Peyer's patch (tissue), 4 donors: ENCODE data around the gene TRIM2.

Experiments
- POLR2A ChIP-seq, 2 donors: fragments of 450-650 bp; IDR thresholded peaks; one replicate each; pipeline ENCODE4 v1.5.1; 2017; ENCODE audit warnings: antibody characterized with exemption in 2 of 2, mild to moderate bottlenecking in 2 of 2, moderate library complexity in 2 of 2
- TF ChIP-seq, protein P1 (sequence below), 6 experiments: fragments of 450-650 bp in 4 of 6; fragments of 200-600 bp in 2 of 6; sonication (generic) in 1 of 6; IDR thresholded peaks; one replicate each; pipeline ENCODE4 v1.5.1; 2017 to 2019; ENCODE audit warnings: antibody characterized with exemption in 6 of 6, mild to moderate bottlenecking in 3 of 6, moderate library complexity in 1 of 6

DNA sequence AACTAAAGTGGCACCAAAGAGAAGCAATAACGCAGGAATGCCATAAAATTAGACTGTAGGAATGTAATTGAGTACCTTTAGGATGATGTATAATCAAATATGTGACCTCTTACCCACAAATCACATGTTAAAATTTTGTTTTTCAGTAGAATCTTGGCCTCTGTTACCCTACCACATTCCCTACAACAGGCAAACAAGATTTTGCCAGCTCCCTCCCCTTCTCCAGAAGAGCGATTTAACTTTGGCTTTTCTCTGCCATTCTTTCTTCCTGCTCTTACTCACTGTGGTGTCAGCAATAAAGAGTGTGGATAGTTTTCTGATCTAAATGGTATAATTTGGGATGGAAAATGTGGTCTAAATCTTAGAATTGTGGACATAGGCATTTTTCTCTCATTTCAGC is 57.2 kb downstream of the TRIM2 start:
- TF ChIP-seq, protein P1, sequence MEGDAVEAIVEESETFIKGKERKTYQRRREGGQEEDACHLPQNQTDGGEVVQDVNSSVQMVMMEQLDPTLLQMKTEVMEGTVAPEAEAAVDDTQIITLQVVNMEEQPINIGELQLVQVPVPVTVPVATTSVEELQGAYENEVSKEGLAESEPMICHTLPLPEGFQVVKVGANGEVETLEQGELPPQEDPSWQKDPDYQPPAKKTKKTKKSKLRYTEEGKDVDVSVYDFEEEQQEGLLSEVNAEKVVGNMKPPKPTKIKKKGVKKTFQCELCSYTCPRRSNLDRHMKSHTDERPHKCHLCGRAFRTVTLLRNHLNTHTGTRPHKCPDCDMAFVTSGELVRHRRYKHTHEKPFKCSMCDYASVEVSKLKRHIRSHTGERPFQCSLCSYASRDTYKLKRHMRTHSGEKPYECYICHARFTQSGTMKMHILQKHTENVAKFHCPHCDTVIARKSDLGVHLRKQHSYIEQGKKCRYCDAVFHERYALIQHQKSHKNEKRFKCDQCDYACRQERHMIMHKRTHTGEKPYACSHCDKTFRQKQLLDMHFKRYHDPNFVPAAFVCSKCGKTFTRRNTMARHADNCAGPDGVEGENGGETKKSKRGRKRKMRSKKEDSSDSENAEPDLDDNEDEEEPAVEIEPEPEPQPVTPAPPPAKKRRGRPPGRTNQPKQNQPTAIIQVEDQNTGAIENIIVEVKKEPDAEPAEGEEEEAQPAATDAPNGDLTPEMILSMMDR (IDR thresholded peaks at IDR 0.05) = no peak
- TF ChIP-seq POLR2A (IDR thresholded peaks at IDR 0.05) = no peak
